Mucosa of descending colon (tissue), 3 donors: ENCODE data around the gene SLC14A1. TPM values are rescaled to one million over a fixed set of nuclear protein-coding genes. Genes with fewer than 3 reads are reported as not detected.

ENCODE experiments used
- ATAC-seq: fragments of 200-7000 bp; cut with Tn5 transposase; one replicate; pipeline ENCODE4 v1.9.1; 2020; ENCODE audit warnings: mild to moderate bottlenecking, moderate library complexity
- DNase-seq, 3 donors: peaks; one replicate each; pipeline ENCODE4 v3.0.0-alpha.2; 2020
- H3K36me3 ChIP-seq: fragments of 200-600 bp; one replicate; pipeline ENCODE4 v1.8.0; 2021; ENCODE audit warnings: low read depth, mild to moderate bottlenecking
- H3K4me1 ChIP-seq: fragments of 200-600 bp; one replicate; pipeline ENCODE4 v1.8.0; 2021; ENCODE audit warnings: low read depth, mild to moderate bottlenecking
- H3K4me3 ChIP-seq: fragments of 200-600 bp; one replicate; pipeline ENCODE4 v1.8.0; 2021; ENCODE audit warnings: mild to moderate bottlenecking
- H3K9me3 ChIP-seq: fragments of 200-600 bp; one replicate; pipeline ENCODE4 v1.8.0; 2021; ENCODE audit warnings: mild to moderate bottlenecking
- intact Hi-C, 2 donors: fragments of 100-400 bp; cut with DNase I in 1 of 2; cut with micrococcal nuclease in 1 of 2; formaldehyde crosslinking; loops; one replicate each; pipeline versions ENCODE4 v1.11.0 to v1.11.1; 2022; cut with DNase I, micrococcal nuclease
- total RNA-seq, 3 donors: library from RNA; stranded (reverse); fragmentation: NEBNext Ultra II Directional in 2 of 3; extraction: Animal tissue kit (Norgen Biotek cat#: 25700) in 2 of 3; gene quantifications; one replicate each; pipeline versions ENCODE4 v1.2.1 to v1.2.4, GENCODE V29; 2021 to 2023
- TF ChIP-seq, protein P1 (sequence below): fragments of 200-600 bp; IDR thresholded peaks from one replicate; pipeline ENCODE4 v1.8.0; 2022; ENCODE audit warnings: antibody characterized with exemption, mild to moderate bottlenecking
- donor health status: DM: no; HTN: no; CAD: no; lungs with moderate emphysema.
- donor health status: DM: no; HTN: no; CAD: no.
- donor health status: DM: no; HTN: yes; CAD: no.

The SLC14A1 gene
- total RNA-seq, 3 donors from 2014 or later: 0.46 to 1.1 (median 1.1) TPM

DNA sequence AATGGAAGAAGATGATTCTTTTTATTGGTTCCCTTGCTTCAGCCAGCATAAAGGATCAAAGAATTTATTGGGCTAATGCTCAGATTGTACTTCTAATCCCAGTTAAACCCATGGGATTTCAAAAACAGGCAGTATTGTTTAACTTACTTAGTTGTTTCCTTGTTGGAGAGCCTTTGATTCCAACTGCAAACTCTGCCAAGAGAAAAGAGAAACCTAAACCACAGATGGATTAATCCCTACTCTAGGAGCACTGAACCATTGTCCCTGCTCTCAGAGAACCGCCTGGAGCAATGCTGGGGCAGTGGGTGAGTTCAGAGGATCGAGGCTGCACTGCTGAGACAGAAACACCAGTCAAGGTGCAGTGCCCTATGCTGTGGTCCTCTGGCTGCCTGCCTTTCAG is 56.6 kb downstream of the SLC14A1 start:
- H3K4me1 ChIP-seq: no peaks in the 10 kb centered on the region
- H3K36me3 ChIP-seq: no peaks in the 10 kb centered on the region
- intact Hi-C loops: no loop called here
- H3K9me3 ChIP-seq: no peaks in the 10 kb centered on the region
- TF ChIP-seq, protein P1, sequence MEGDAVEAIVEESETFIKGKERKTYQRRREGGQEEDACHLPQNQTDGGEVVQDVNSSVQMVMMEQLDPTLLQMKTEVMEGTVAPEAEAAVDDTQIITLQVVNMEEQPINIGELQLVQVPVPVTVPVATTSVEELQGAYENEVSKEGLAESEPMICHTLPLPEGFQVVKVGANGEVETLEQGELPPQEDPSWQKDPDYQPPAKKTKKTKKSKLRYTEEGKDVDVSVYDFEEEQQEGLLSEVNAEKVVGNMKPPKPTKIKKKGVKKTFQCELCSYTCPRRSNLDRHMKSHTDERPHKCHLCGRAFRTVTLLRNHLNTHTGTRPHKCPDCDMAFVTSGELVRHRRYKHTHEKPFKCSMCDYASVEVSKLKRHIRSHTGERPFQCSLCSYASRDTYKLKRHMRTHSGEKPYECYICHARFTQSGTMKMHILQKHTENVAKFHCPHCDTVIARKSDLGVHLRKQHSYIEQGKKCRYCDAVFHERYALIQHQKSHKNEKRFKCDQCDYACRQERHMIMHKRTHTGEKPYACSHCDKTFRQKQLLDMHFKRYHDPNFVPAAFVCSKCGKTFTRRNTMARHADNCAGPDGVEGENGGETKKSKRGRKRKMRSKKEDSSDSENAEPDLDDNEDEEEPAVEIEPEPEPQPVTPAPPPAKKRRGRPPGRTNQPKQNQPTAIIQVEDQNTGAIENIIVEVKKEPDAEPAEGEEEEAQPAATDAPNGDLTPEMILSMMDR: no peak
- H3K4me3 ChIP-seq: no peak overlapping the region
- ATAC-seq: no peak
- DNase-seq: no peak

- H3K36me3 ChIP-seq: no peaks in the 10 kb centered on the region
- H3K4me1 ChIP-seq: no peaks in the 10 kb centered on the region
- DNase-seq (no peak), ATAC-seq (no peak)
- intact Hi-C loops: no loop called here
- TF ChIP-seq, protein P1: no peak
- H3K9me3 ChIP-seq: no peaks in the 10 kb centered on the region
- no peak overlapping the region for H3K4me3 ChIP-seq
Measured at GRCh38 chr18:45782662-45783061, 58.7 kb downstream of the SLC14A1 start.

- H3K36me3 ChIP-seq: no peaks in the 10 kb centered on the region
- no peak overlapping the region for H3K4me3 ChIP-seq
- no peaks in the 10 kb centered on the region for H3K9me3 ChIP-seq
- DNase-seq: no peak
- TF ChIP-seq, protein P1: no peak
- H3K4me1 ChIP-seq: no peaks in the 10 kb centered on the region
- intact Hi-C loops: no loop called here
- no peak for ATAC-seq
Measured at GRCh38 chr18:45783097-45784075, 59.4 kb downstream of the SLC14A1 start.

- TF ChIP-seq, protein P1: no peak
- no peaks in the 10 kb centered on the region for H3K4me1 ChIP-seq
- H3K36me3 ChIP-seq: no peaks in the 10 kb centered on the region
- no peaks in the 10 kb centered on the region for H3K9me3 ChIP-seq
- ATAC-seq (peak; percentile 21), DNase-seq (peak in 1 of 3 donors; percentile 25)
- intact Hi-C loops: no loop called here
- H3K4me3 ChIP-seq: no peak overlapping the region
Measured at GRCh38 chr18:45785134-45785533, 61.2 kb downstream of the SLC14A1 start.

DNA sequence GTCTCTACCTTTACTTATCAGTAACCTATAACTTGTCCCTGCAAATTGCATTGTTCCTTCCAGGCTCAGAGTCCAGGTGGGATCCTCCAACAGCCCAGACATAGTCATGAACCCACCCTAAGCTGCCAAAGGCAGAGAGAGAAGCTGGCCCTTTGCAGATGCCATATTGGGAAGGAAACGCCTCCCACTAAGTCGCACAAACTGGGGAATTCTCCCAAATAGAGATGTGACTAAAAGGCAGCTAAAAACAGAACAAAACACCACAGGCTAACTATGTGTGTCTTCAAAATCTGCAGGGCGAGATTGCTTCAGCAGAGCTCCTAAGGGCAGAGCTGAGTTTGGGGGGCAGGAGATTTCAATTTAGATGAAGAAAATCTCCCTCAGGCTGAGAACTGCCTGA is 63.0 kb downstream of the SLC14A1 start:
- DNase-seq (no peak), ATAC-seq (no peak)
- Histone ChIP-seq H3K4me1 (no peaks in the 10 kb centered on the region), H3K4me3 (no peak overlapping the region), H3K36me3 (no peaks in the 10 kb centered on the region), H3K9me3 (no peaks in the 10 kb centered on the region)
- TF ChIP-seq, protein P1: no peak
- intact Hi-C loops: no loop called here
